GM23248 (cell line): ENCODE results near the gene DDX39B.

Experiments used
- EZH2 ChIP-seq: fragments of 200-600 bp; sonication (generic); IDR thresholded peaks from 2 replicates; pipeline ENCODE4 v1.6.1; 2018; ENCODE audit warnings: antibody characterized with exemption, mild to moderate bottlenecking; ENCODE audit not compliant: insufficient read depth, poor library complexity, severe bottlenecking
- EZH2phosphoT487 ChIP-seq: fragments of 200-600 bp; sonication (generic); IDR thresholded peaks from 2 replicates; pipeline ENCODE4 v1.6.1; 2018; ENCODE audit warnings: antibody characterized with exemption, moderate library complexity, mild to moderate bottlenecking, low read depth; ENCODE audit not compliant: insufficient read depth

GRCh38 chr6:31513456-31514165 lies 28.2 kb downstream of the DDX39B start:
- TF ChIP-seq EZH2phosphoT487 (no peak), EZH2 (no peak)
